NT2/D1 (cell line): ENCODE data around the gene SNAI3.

Source experiments
- YY1 ChIP-seq: IDR thresholded peaks from 2 replicates; pipeline ENCODE4 v1.6.1; 2011; ENCODE audit not compliant: insufficient read length, insufficient read depth
- ZNF274 ChIP-seq: IDR thresholded peaks from 2 replicates; pipeline ENCODE4 v1.6.1; 2011; ENCODE audit warnings: mild to moderate bottlenecking, low read depth, low read length

- TF ChIP-seq ZNF274 (no peak), YY1 (no peak)
Observed at GRCh38 chr16:88649924-88650748, 36.2 kb downstream of the SNAI3 start.
